ENCODE data around the gene FAM3B.

The FAM3B gene

DNA sequence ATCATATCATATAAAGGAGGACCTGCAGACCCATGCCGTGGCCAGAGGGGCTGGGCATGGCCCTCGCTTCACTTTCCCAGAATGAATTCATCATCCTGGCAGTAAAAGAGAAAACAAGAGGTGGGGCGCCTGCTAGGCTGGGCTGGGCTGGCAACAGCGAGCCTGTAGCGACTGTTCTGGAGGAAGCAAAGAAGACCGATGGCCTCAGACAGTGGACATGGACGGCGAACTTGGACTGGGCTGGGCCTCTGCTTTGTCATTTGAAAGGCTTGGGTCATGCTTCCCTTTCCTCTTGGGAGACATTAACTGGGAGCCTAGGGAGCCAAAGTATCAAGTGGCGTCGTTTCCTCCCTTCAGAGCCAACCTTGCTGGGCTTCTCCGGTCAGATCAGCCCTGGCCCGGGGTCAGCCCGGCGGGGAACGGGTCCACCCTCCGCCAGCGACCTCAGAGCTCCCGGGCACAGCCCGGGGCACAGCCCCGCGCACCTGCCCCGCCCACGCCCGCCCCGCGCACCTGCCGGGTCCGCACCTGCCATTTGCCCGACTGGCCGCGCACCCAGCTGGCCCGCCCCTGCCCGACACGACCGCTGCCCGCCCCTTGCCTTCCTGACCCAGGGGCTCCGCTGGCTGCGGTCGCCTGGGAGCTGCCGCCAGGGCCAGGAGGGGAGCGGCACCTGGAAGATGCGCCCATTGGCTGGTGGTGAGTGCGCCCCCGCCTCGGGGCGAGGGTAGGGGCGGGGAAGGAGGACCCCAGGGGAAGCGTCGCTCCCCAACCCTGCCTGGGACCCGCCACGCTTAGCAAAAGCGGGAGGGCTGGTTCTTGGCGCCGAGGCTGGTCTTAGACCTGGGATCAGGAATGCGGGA lies at the start of gene FAM3B:
Gene FAM3B (plus strand): TSS at position 602 of the 863 bp plus-strand sequence. CDS start 79 bp downstream, at position 681.
- peak within 1 kb of the TSS; percentile 50 to 60 for H3K4me3 ChIP-seq (ENCODE audit: low read depth in 1 of 2, low read length in 2 of 2)
- peaks cover 0 to 11% of the 10 kb centered on the region in 2 donors for H3K4me1 ChIP-seq (ENCODE audit: control insufficient read depth in 1 of 2, insufficient read depth in 2 of 2, low read length in 2 of 2)
- no peaks in the 10 kb centered on the region for H3K9me3 ChIP-seq (ENCODE audit: control insufficient read depth in 1 of 2, low read length in 2 of 2)
- H3K27me3 ChIP-seq (ENCODE audit: low read depth, low read length): peaks cover 7% of the 10 kb centered on the region
- peak within 1 kb of the TSS; percentile 64 for H3K27ac ChIP-seq (ENCODE audit: low read length)
- H3K36me3 ChIP-seq (ENCODE audit: control insufficient read depth in 1 of 2, insufficient read depth in 2 of 2, low read length in 2 of 2): no peaks in the 10 kb centered on the region

GRCh38 chr21:41267346-41267745 lies 49.3 kb upstream of the FAM3B start:
- H3K36me3 ChIP-seq (ENCODE audit: control insufficient read depth in 1 of 2, insufficient read depth in 2 of 2, low read length in 2 of 2): peaks cover 5 to 9% of the 10 kb centered on the region in 2 donors
- H3K4me3 ChIP-seq (ENCODE audit: low read depth in 1 of 2, low read length in 2 of 2): no peak overlapping the region
- H3K9me3 ChIP-seq (ENCODE audit: control insufficient read depth in 1 of 2, low read length in 2 of 2): no peaks in the 10 kb centered on the region
- H3K27ac ChIP-seq (ENCODE audit: low read length): no peak overlapping the region
- H3K4me1 ChIP-seq (ENCODE audit: control insufficient read depth in 1 of 2, insufficient read depth in 2 of 2, low read length in 2 of 2): no peaks in the 10 kb centered on the region
- no peaks in the 10 kb centered on the region for H3K27me3 ChIP-seq (ENCODE audit: low read depth, low read length)

DNA sequence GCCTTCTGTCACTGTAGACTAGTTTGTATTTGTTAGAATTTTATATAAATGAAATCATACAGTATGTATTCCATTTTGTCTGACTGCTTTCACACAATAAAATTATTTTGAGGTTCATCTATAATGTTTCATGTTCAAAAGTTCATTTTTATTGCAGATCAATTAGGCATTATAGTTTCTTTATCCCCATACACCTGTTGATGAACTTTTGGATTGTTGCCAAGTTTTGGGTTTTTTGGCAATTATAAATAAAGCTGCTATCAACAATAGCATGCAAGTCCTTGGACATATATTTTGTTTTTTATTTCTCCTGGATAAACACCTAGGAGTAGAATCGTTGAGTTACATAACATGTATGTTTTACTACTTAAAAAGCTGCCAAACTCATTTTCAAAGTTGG lies 47.1 kb upstream of the FAM3B start:
- no peak overlapping the region for H3K27ac ChIP-seq (ENCODE audit: low read length)
- H3K36me3 ChIP-seq (ENCODE audit: control insufficient read depth in 1 of 2, insufficient read depth in 2 of 2, low read length in 2 of 2): peaks cover 0 to 4% of the 10 kb centered on the region in 2 donors
- H3K4me1 ChIP-seq (ENCODE audit: control insufficient read depth in 1 of 2, insufficient read depth in 2 of 2, low read length in 2 of 2): no peaks in the 10 kb centered on the region
- no peaks in the 10 kb centered on the region for H3K27me3 ChIP-seq (ENCODE audit: low read depth, low read length)
- no peak overlapping the region for H3K4me3 ChIP-seq (ENCODE audit: low read depth in 1 of 2, low read length in 2 of 2)
- H3K9me3 ChIP-seq (ENCODE audit: control insufficient read depth in 1 of 2, low read length in 2 of 2): no peaks in the 10 kb centered on the region

DNA sequence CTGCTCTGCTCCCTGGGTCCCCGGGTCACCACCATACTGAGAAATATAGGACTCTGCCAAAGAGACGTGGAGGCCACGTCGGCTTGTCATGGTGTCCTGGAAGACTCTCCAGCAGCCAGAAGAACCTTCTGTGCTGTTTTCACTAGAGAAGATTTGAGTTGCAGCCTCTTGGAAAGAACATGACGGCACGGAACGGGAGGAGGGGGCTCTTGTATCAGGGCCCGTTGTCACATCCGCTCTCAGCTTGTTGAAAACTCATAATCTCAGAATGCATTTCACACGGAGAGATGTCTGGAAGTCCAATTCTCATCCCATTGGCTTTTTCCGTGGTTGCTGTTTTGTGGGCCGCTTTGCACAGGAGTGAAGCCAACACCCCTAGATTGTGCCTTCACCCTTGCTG lies 39.4 kb upstream of the FAM3B start:
- no peak overlapping the region for H3K27ac ChIP-seq (ENCODE audit: low read length)
- H3K36me3 ChIP-seq (ENCODE audit: control insufficient read depth in 1 of 2, insufficient read depth in 2 of 2, low read length in 2 of 2): peaks cover 0 to 26% of the 10 kb centered on the region in 2 donors
- no peaks in the 10 kb centered on the region for H3K4me1 ChIP-seq (ENCODE audit: control insufficient read depth in 1 of 2, insufficient read depth in 2 of 2, low read length in 2 of 2)
- H3K27me3 ChIP-seq (ENCODE audit: low read depth, low read length): no peaks in the 10 kb centered on the region
- H3K4me3 ChIP-seq (ENCODE audit: low read depth in 1 of 2, low read length in 2 of 2): no peak overlapping the region
- no peaks in the 10 kb centered on the region for H3K9me3 ChIP-seq (ENCODE audit: control insufficient read depth in 1 of 2, low read length in 2 of 2)

- H3K36me3 ChIP-seq (ENCODE audit: control insufficient read depth in 1 of 2, insufficient read depth in 2 of 2, low read length in 2 of 2): peaks cover 0 to 26% of the 10 kb centered on the region in 2 donors
Observed at GRCh38 chr21:41277846-41278245, 38.8 kb upstream of the FAM3B start.

DNA sequence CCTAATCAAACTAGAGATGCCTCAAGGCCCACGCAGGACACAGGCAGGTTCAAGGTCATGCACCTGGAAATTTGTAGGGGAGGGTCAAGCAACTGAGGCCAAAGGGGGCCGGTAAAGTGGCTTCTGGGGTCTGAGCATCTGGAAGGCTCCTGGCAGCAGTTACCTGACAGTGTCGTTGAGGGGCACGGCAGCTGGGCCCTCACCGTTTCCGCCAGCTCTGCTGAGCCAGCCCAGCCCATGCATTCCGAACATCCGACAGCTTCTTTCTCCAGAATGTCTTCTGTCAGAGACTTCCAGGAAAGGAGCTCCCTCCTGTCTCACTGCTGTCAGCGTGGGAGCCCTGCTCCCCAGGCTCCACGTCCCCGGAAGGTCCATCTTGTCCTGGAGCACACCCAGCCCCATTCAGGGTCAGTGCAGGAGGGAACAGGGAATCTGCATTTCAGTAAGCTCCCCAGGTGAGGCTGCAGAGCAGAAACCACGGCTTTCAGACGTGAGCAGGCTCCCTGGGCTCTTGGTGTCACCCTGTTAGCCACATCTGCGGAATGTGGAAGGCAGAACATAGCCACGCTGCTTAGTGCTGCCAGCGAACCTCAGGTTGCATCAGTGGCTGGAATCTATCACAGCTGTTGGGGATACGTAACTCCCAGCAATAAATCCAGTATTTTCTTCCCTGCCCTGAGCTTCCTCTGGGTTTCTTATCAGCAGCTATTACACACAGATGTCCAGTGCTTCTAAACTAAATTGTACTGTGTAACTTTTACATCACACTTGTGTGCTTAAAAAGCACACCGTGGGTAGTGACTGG lies 36.3 kb upstream of the FAM3B start:
- Histone ChIP-seq H3K9me3 (ENCODE audit: control insufficient read depth in 1 of 2, low read length in 2 of 2) (no peaks in the 10 kb centered on the region), H3K36me3 (ENCODE audit: control insufficient read depth in 1 of 2, insufficient read depth in 2 of 2, low read length in 2 of 2) (peaks cover 0 to 15% of the 10 kb centered on the region in 2 donors), H3K4me3 (ENCODE audit: low read depth in 1 of 2, low read length in 2 of 2) (no peak overlapping the region), H3K4me1 (ENCODE audit: control insufficient read depth in 1 of 2, insufficient read depth in 2 of 2, low read length in 2 of 2) (no peaks in the 10 kb centered on the region), H3K27ac (ENCODE audit: low read length) (no peak overlapping the region), H3K27me3 (ENCODE audit: low read depth, low read length) (no peaks in the 10 kb centered on the region)

More at GRCh38 chr21:41277846-41278245, 38.8 kb upstream of the FAM3B start:
- Histone ChIP-seq H3K4me3 (ENCODE audit: low read depth in 1 of 2, low read length in 2 of 2) (no peak overlapping the region), H3K9me3 (ENCODE audit: control insufficient read depth in 1 of 2, low read length in 2 of 2) (no peaks in the 10 kb centered on the region), H3K27me3 (ENCODE audit: low read depth, low read length) (no peaks in the 10 kb centered on the region), H3K4me1 (ENCODE audit: control insufficient read depth in 1 of 2, insufficient read depth in 2 of 2, low read length in 2 of 2) (no peaks in the 10 kb centered on the region), H3K27ac (ENCODE audit: low read length) (no peak overlapping the region)

- no peak overlapping the region for H3K27ac ChIP-seq (ENCODE audit: low read length)
- no peaks in the 10 kb centered on the region for H3K36me3 ChIP-seq (ENCODE audit: control insufficient read depth in 1 of 2, insufficient read depth in 2 of 2, low read length in 2 of 2)
- H3K9me3 ChIP-seq (ENCODE audit: control insufficient read depth in 1 of 2, low read length in 2 of 2): no peaks in the 10 kb centered on the region
- H3K4me3 ChIP-seq (ENCODE audit: low read depth in 1 of 2, low read length in 2 of 2): no peak overlapping the region
- no peaks in the 10 kb centered on the region for H3K27me3 ChIP-seq (ENCODE audit: low read depth, low read length)
- H3K4me1 ChIP-seq (ENCODE audit: control insufficient read depth in 1 of 2, insufficient read depth in 2 of 2, low read length in 2 of 2): no peaks in the 10 kb centered on the region
Observed at GRCh38 chr21:41282412-41282811, 34.2 kb upstream of the FAM3B start.

DNA sequence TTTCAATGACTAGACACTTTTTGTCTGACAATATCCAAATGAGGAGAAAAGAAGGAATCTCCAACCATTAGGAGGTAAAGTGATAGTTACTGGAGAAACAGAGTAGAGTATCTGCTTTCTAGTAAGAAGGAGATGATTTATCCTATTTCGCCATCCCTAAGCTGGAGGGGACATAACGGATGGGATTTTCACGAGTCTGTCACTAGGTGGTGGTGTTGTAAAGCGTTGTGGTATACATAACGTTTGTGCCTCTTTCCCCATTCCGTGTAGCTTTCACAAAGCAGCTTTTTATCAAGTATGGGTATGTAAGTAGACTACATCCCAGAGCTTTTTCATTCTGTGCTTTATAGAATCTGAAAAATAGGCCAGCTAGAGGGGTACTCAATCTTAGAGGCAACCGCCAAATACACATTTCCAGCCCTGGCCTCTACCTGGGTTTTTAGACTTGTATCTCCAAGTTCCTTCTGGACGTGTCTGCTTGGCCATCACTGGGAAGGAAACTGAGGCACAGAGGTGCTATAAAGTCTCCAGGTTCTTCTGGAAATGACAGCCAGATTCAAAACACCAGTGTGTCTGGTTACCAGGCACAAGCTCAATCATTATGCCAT lies 33.3 kb upstream of the FAM3B start:
- Histone ChIP-seq H3K36me3 (ENCODE audit: control insufficient read depth in 1 of 2, insufficient read depth in 2 of 2, low read length in 2 of 2) (no peaks in the 10 kb centered on the region), H3K27me3 (ENCODE audit: low read depth, low read length) (no peaks in the 10 kb centered on the region), H3K27ac (ENCODE audit: low read length) (no peak overlapping the region), H3K4me3 (ENCODE audit: low read depth in 1 of 2, low read length in 2 of 2) (no peak overlapping the region), H3K9me3 (ENCODE audit: control insufficient read depth in 1 of 2, low read length in 2 of 2) (no peaks in the 10 kb centered on the region), H3K4me1 (ENCODE audit: control insufficient read depth in 1 of 2, insufficient read depth in 2 of 2, low read length in 2 of 2) (no peaks in the 10 kb centered on the region)

DNA sequence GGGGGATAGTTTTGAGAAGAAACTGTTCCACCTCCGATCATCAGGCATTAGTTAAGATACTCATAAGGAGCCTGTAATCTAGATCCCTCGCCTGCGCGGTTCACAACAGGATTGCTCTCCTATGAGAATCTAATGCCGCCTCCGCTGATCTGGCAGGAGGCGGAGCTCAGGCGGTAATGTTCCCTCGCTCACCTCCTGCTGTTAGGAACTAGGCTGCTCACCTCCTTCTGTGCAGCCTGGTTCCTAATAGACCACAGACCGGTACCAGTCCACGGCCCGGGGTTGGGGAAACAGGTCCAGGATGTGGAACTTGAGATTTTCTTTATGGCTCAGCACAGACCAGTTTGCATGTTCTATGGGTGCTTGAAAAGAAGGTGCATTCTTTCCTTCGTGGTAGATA lies 27.2 kb upstream of the FAM3B start:
- Histone ChIP-seq H3K27me3 (ENCODE audit: low read depth, low read length) (no peaks in the 10 kb centered on the region), H3K36me3 (ENCODE audit: control insufficient read depth in 1 of 2, insufficient read depth in 2 of 2, low read length in 2 of 2) (no peaks in the 10 kb centered on the region), H3K27ac (ENCODE audit: low read length) (no peak overlapping the region), H3K9me3 (ENCODE audit: control insufficient read depth in 1 of 2, low read length in 2 of 2) (no peaks in the 10 kb centered on the region), H3K4me3 (ENCODE audit: low read depth in 1 of 2, low read length in 2 of 2) (no peak overlapping the region), H3K4me1 (ENCODE audit: control insufficient read depth in 1 of 2, insufficient read depth in 2 of 2, low read length in 2 of 2) (no peaks in the 10 kb centered on the region)

DNA sequence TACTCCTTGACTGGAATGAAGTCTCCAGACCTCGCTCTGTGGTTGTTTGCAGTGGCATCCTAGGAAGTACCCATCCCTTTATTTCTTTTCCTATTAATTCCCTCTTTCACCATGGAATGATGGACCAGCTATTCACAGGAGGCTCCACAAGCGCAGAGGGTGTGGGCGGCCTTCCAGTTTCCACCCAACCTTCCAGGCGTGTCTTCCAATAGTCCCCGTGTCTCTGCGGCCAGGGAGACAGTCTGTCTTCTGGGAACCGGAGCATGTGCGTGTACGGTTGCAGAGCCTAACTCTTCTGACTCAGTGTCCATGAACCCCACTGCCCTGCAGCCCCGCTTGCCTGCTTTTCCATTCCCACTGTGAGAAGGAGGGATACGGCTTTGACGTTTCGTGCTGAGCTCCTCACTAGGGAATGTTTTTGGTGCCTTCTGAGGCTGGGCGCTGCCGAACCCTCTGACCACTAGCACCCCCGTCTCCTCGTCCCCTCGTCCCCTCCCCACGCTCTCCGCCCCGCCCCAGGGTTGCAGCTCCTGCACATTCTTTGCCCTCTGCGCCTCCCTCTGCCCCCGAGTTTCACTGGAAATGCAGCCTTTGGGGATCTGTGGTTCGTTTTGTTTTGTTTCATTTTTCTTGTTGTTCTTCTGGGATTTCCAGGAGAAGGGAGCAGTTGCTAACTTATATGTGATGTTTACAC lies 26.3 kb upstream of the FAM3B start:
- Histone ChIP-seq H3K27ac (ENCODE audit: low read length) (no peak overlapping the region), H3K36me3 (ENCODE audit: control insufficient read depth in 1 of 2, insufficient read depth in 2 of 2, low read length in 2 of 2) (no peaks in the 10 kb centered on the region), H3K27me3 (ENCODE audit: low read depth, low read length) (no peaks in the 10 kb centered on the region), H3K4me3 (ENCODE audit: low read depth in 1 of 2, low read length in 2 of 2) (no peak overlapping the region), H3K4me1 (ENCODE audit: control insufficient read depth in 1 of 2, insufficient read depth in 2 of 2, low read length in 2 of 2) (peaks cover 0 to 3% of the 10 kb centered on the region in 2 donors), H3K9me3 (ENCODE audit: control insufficient read depth in 1 of 2, low read length in 2 of 2) (no peaks in the 10 kb centered on the region)

All from muscle layer of duodenum (tissue), 2 donors.